Adrenal gland (tissue), 12 donors: ENCODE results near the gene VAPA. TPM values are rescaled to one million over a fixed set of nuclear protein-coding genes. Genes with fewer than 3 reads are reported as not detected.

ENCODE experiments used
- DNase-seq, 7 donors: peaks; one replicate each; pipeline ENCODE4 v3.0.0-alpha.2; 2019 to 2020
- H3K27ac ChIP-seq, 5 donors: fragments of 200-600 bp; sonication (generic) in 4 of 5; 1 replicate in 3 of 5; 2 replicates in 2 of 5; pipeline versions ENCODE4 v1.5.1 to v1.8.0; 2016 to 2020; ENCODE audit warnings: mild to moderate bottlenecking in 1 of 5
- H3K27me3 ChIP-seq: fragments of 200-600 bp; 2 replicates; pipeline ENCODE4 v1.8.0; 2021
- H3K36me3 ChIP-seq, 2 donors: fragments of 200-600 bp; replicated peaks in 1 of 2; 1 replicate in 1 of 2; 2 replicates in 1 of 2; pipeline versions ENCODE4 v1.5.1 to v1.8.0; 2018 to 2022
- H3K4me1 ChIP-seq, 2 donors: fragments of 200-600 bp; replicated peaks in 1 of 2; 1 replicate in 1 of 2; 2 replicates in 1 of 2; pipeline versions ENCODE4 v1.5.1 to v1.8.0; 2018 to 2021
- H3K4me3 ChIP-seq, 4 donors: fragments of 200-600 bp; sonication (generic) in 3 of 4; one replicate each; pipeline ENCODE4 v1.5.1; 2016 to 2018
- H3K9me3 ChIP-seq, 3 donors: fragments of 200-600 bp; sonication (generic) in 1 of 3; replicated peaks in 1 of 3; 1 replicate in 2 of 3; 2 replicates in 1 of 3; pipeline versions ENCODE4 v1.5.1 to v1.8.0; 2016 to 2021
- POLR2A ChIP-seq, 2 donors: fragments of 450-650 bp; IDR thresholded peaks; one replicate each; pipeline ENCODE4 v1.6.1; 2017; ENCODE audit warnings: antibody characterized with exemption in 2 of 2, mild to moderate bottlenecking in 2 of 2, moderate library complexity in 1 of 2
- WGBS, 4 donors: extraction: QIAGEN DNeasy Blood & Tissue Kit in 2 of 4; methylation state at CpG; one replicate each; pipeline versions ENCODE4 v1.1.5 to v1.1.7; 2013 to 2017; 5-methylcytosine and 5-hydroxymethylcytosine counted together
- intact Hi-C, 2 donors: fragments of 100-400 bp; cut with DNase I; formaldehyde crosslinking; loops; one replicate each; pipeline versions ENCODE4 v1.14.1 to v1.15.0; 2022 to 2023
- polyA plus RNA-seq, 3 donors: library from polyadenylated mRNA; stranded (reverse); fragments of 200-250 nt in 2 of 3; fragments of 350-450 nt in 1 of 3; fragmentation: Illumina TruSeq in 1 of 3; extraction: RNeasy Lipid Tissue Mini Kit (QIAGEN cat#74804) in 1 of 3; gene quantifications; one replicate each; pipeline ENCODE4 v1.2.3, GENCODE V29; 2013 to 2014
- total RNA-seq, 9 donors: library from RNA; depleted of rRNA in 4 of 9; stranded (reverse); fragments of >200 nt in 4 of 9; fragments of 120-200 nt in 1 of 9; fragmentation: NEBNext Ultra II Directional in 1 of 9; extraction: Animal tissue kit (Norgen Biotek cat#: 25700) in 1 of 9; gene quantifications; one replicate each; pipeline versions ENCODE4 v1.1.0 to v1.2.4, GENCODE V29; 2013 to 2023
- TF ChIP-seq, protein P1 (sequence below), 6 experiments: fragments of 450-650 bp in 4 of 6; fragments of 200-600 bp in 2 of 6; sonication (generic) in 1 of 6; IDR thresholded peaks; 1 replicate in 5 of 6; 2 replicates in 1 of 6; pipeline versions ENCODE4 v1.5.1 to v1.8.0; 2016 to 2021; ENCODE audit warnings: antibody characterized with exemption in 6 of 6, mild to moderate bottlenecking in 2 of 6, moderate library complexity in 1 of 6
- donor health status: healthy with polysubstance abuse.
- donor health status: Bipolar disorder and iron deficiency.
- donor health status: DM: yes; HTN: yes; CAD: no.
- donor health status: DM: no; HTN: no; CAD: no.
- donor health status: DM: no; HTN: no; CAD: no.
- donor health status: DM: yes; HTN: yes; CAD: no.

VAPA gene
- total and polyA plus RNA-seq, 12 donors: 71.3 to 900 (median 436) TPM

- no peak overlapping the region for H3K27ac ChIP-seq
- no peak overlapping the region for H3K4me3 ChIP-seq
- no peak for TF ChIP-seq POLR2A (IDR thresholded peaks at IDR 0.05)
- TF ChIP-seq, protein P1, sequence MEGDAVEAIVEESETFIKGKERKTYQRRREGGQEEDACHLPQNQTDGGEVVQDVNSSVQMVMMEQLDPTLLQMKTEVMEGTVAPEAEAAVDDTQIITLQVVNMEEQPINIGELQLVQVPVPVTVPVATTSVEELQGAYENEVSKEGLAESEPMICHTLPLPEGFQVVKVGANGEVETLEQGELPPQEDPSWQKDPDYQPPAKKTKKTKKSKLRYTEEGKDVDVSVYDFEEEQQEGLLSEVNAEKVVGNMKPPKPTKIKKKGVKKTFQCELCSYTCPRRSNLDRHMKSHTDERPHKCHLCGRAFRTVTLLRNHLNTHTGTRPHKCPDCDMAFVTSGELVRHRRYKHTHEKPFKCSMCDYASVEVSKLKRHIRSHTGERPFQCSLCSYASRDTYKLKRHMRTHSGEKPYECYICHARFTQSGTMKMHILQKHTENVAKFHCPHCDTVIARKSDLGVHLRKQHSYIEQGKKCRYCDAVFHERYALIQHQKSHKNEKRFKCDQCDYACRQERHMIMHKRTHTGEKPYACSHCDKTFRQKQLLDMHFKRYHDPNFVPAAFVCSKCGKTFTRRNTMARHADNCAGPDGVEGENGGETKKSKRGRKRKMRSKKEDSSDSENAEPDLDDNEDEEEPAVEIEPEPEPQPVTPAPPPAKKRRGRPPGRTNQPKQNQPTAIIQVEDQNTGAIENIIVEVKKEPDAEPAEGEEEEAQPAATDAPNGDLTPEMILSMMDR (IDR thresholded peaks at IDR 0.05): no peak
- H3K4me1 ChIP-seq: no peaks in the 10 kb centered on the region
- peaks cover 0 to 6% (median 0%) of the 10 kb centered on the region in 3 donors for H3K9me3 ChIP-seq
- no peaks in the 10 kb centered on the region for H3K27me3 ChIP-seq
- H3K36me3 ChIP-seq: no peaks in the 10 kb centered on the region
- 55 to 63% (median 60%) methylated on average over 11 of the region's 11 CpGs for WGBS, 4 donors
- intact Hi-C loops: no loop called here
- DNase-seq: no peak
These were observed 80.3 kb downstream of the VAPA start for GRCh38 chr18:9994026-9994570.

- Histone ChIP-seq H3K36me3 (no peaks in the 10 kb centered on the region), H3K27ac (no peak overlapping the region), H3K4me1 (no peaks in the 10 kb centered on the region), H3K4me3 (no peak overlapping the region), H3K9me3 (peaks cover 0 to 7% (median 0%) of the 10 kb centered on the region in 3 donors), H3K27me3 (no peaks in the 10 kb centered on the region)
- TF ChIP-seq, protein P1 (IDR thresholded peaks at IDR 0.05): no peak
- no peak for TF ChIP-seq POLR2A (IDR thresholded peaks at IDR 0.05)
- WGBS, 4 donors: 64 to 88% (median 73%) methylated on average over 6 of the region's 6 CpGs
- intact Hi-C loops: no loop called here
- DNase-seq: no peak
These were observed 81.0 kb downstream of the VAPA start for GRCh38 chr18:9994701-9995235.

DNA sequence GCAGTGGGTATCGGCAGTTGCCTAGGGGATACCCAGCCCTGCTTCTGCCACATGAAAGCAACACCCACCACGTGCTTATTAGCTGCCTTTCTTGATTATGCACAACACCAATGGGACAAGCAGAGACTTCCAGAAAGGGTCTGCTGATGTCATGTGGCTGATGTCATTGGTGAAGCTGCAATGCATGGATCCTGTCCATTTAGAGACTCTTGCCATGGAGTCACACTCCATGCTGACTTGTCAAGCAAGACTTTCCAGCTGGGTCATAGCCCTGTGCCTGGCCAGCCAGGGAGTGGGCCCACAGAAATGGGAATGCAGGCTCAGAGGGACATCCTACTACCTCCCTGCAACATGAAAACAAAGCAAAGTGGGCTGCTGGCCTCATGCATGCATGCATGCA lies 81.8 kb downstream of the VAPA start:
- Histone ChIP-seq H3K36me3 (no peaks in the 10 kb centered on the region), H3K9me3 (peaks cover 0 to 7% (median 0%) of the 10 kb centered on the region in 3 donors), H3K4me3 (no peak overlapping the region), H3K4me1 (no peaks in the 10 kb centered on the region), H3K27me3 (no peaks in the 10 kb centered on the region), H3K27ac (no peak overlapping the region)
- TF ChIP-seq, protein P1 (IDR thresholded peaks at IDR 0.05): no peak
- no peak for TF ChIP-seq POLR2A (IDR thresholded peaks at IDR 0.05)
- 82 to 100% (median 93%) methylated on average over 1 to 2 of the region's 2 CpGs for WGBS, 4 donors
- intact Hi-C loops: no loop called here
- DNase-seq: no peak

DNA sequence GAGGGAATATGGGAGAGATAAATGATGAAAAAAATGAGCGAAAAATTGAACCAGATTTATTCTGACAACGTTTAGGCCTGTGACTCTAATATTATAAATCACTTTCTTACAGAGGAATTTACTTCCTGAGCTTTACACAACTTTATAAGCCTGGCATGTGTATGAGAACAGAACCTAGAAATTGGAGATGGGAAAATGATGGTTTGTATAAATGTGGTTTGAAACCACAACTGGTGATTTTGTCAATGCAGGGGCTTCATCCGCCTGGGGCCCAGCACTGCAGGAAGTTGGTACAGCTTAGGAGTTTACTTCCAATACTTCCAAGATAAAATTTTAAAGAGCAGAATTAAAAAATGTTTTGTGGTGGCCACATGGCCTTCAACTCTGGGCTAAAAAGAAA lies 82.3 kb downstream of the VAPA start:
- Histone ChIP-seq H3K4me1 (no peaks in the 10 kb centered on the region), H3K27ac (no peak overlapping the region), H3K36me3 (no peaks in the 10 kb centered on the region), H3K27me3 (no peaks in the 10 kb centered on the region), H3K9me3 (peaks cover 0 to 7% (median 0%) of the 10 kb centered on the region in 3 donors), H3K4me3 (no peak overlapping the region)
- TF ChIP-seq POLR2A (IDR thresholded peaks at IDR 0.05): no peak
- TF ChIP-seq, protein P1 (IDR thresholded peaks at IDR 0.05): no peak
- WGBS, 4 donors: 45 to 62% (median 54%) methylated on average over 3 of the region's 3 CpGs
- intact Hi-C loops: no loop called here
- DNase-seq: no peak
